Measurements from ENCODE around the gene MYO7A. TPM values are rescaled to one million over a fixed set of nuclear protein-coding genes. Genes with fewer than 3 reads are reported as not detected.

Gene MYO7A
- total and polyA plus RNA-seq, 2 experiments from 2014 or later = 0.48 to 1.6 TPM

- Histone ChIP-seq H3K9me3 (ENCODE audit: low read depth) (no peaks in the 10 kb centered on the region), H3K27me3 (no peaks in the 10 kb centered on the region), H3K36me3 (no peaks in the 10 kb centered on the region), H3K4me3 (no peak overlapping the region), H3K4me1 (ENCODE audit: low read depth) (no peaks in the 10 kb centered on the region), H3K27ac (no peak overlapping the region)
- TF ChIP-seq CTCF (IDR thresholded peaks at IDR 0.05; ENCODE audit: low read depth, low read length) = no peak
- no peak for DNase-seq (ENCODE audit: low read depth in 1 of 2, low spot score in 1 of 2)
Observed at GRCh38 chr11:77115956-77116355, 12.1 kb upstream of the MYO7A start.

- H3K4me1 ChIP-seq (ENCODE audit: low read depth) = no peaks in the 10 kb centered on the region
- no peak for DNase-seq (ENCODE audit: low read depth in 1 of 2, low spot score in 1 of 2)
- no peaks in the 10 kb centered on the region for H3K27me3 ChIP-seq
- no peaks in the 10 kb centered on the region for H3K9me3 ChIP-seq (ENCODE audit: low read depth)
- no peak overlapping the region for H3K27ac ChIP-seq
- no peaks in the 10 kb centered on the region for H3K36me3 ChIP-seq
- no peak overlapping the region for H3K4me3 ChIP-seq
- no peak for TF ChIP-seq CTCF (IDR thresholded peaks at IDR 0.05; ENCODE audit: low read depth, low read length)
Observed at GRCh38 chr11:77117492-77117891, 10.6 kb upstream of the MYO7A start.

GRCh38 chr11:77118086-77118485 lies 10.0 kb upstream of the MYO7A start:
- no peak for DNase-seq (ENCODE audit: low read depth in 1 of 2, low spot score in 1 of 2)
- no peaks in the 10 kb centered on the region for H3K27me3 ChIP-seq
- no peak overlapping the region for H3K27ac ChIP-seq
- H3K4me1 ChIP-seq (ENCODE audit: low read depth) = no peaks in the 10 kb centered on the region
- H3K4me3 ChIP-seq = no peak overlapping the region
- no peaks in the 10 kb centered on the region for H3K9me3 ChIP-seq (ENCODE audit: low read depth)
- no peak for TF ChIP-seq CTCF (IDR thresholded peaks at IDR 0.05; ENCODE audit: low read depth, low read length)
- no peaks in the 10 kb centered on the region for H3K36me3 ChIP-seq

- Histone ChIP-seq H3K4me3 (no peak overlapping the region), H3K27ac (no peak overlapping the region), H3K36me3 (no peaks in the 10 kb centered on the region), H3K9me3 (ENCODE audit: low read depth) (no peaks in the 10 kb centered on the region), H3K27me3 (no peaks in the 10 kb centered on the region), H3K4me1 (ENCODE audit: low read depth) (no peaks in the 10 kb centered on the region)
- no peak for TF ChIP-seq CTCF (IDR thresholded peaks at IDR 0.05; ENCODE audit: low read depth, low read length)
- DNase-seq (ENCODE audit: low read depth in 1 of 2, low spot score in 1 of 2) = no peak
Observed at GRCh38 chr11:77118971-77119370, 9.1 kb upstream of the MYO7A start.

- no peaks in the 10 kb centered on the region for H3K9me3 ChIP-seq (ENCODE audit: low read depth)
- DNase-seq (ENCODE audit: low read depth in 1 of 2, low spot score in 1 of 2) = no peak
- H3K36me3 ChIP-seq = no peaks in the 10 kb centered on the region
- no peak overlapping the region for H3K4me3 ChIP-seq
- H3K27me3 ChIP-seq = no peaks in the 10 kb centered on the region
- no peaks in the 10 kb centered on the region for H3K4me1 ChIP-seq (ENCODE audit: low read depth)
- no peak overlapping the region for H3K27ac ChIP-seq
- no peak for TF ChIP-seq CTCF (IDR thresholded peaks at IDR 0.05; ENCODE audit: low read depth, low read length)
Observed at GRCh38 chr11:77119531-77119936, 8.5 kb upstream of the MYO7A start.

GRCh38 chr11:77120571-77120970 lies 7.5 kb upstream of the MYO7A start:
- no peaks in the 10 kb centered on the region for H3K4me1 ChIP-seq (ENCODE audit: low read depth)

More at GRCh38 chr11:77120571-77120970, 7.5 kb upstream of the MYO7A start:
- no peak for TF ChIP-seq CTCF (IDR thresholded peaks at IDR 0.05; ENCODE audit: low read depth, low read length)
- DNase-seq (ENCODE audit: low read depth in 1 of 2, low spot score in 1 of 2) = no peak
- Histone ChIP-seq H3K4me3 (no peak overlapping the region), H3K27ac (no peak overlapping the region), H3K36me3 (no peaks in the 10 kb centered on the region), H3K27me3 (no peaks in the 10 kb centered on the region), H3K9me3 (ENCODE audit: low read depth) (no peaks in the 10 kb centered on the region)

All from cardiac muscle cell (in vitro differentiated cells and primary cell).